ENCODE measurements around the gene STX4. TPM values are rescaled to one million over a fixed set of nuclear protein-coding genes. Genes with fewer than 3 reads are reported as not detected.

The STX4 gene
- total and polyA plus RNA-seq, 4 donors, result 11.4 to 22.1 (median 17.4) TPM

DNA sequence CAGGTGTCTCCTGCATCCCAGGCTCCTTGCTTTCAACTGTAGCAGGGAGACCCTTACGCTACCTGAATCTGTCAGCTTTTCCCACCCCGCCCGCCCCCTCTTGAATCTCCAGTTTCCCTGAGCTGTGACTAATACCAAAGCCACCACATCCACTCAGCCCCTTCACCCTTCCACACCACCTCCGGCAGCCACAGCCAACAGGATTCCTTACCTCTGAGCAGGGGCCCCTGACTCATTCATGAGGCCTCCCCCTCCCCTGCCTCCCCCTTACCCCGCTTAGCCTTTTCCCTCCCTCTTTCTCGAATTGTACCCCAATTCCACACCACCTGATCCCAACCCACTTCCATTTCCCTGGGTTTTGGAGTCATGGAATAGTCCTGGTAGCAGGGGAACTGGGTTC lies 25.2 kb upstream of the STX4 start:
- Histone ChIP-seq H3K9ac (ENCODE audit: low read depth in 1 of 2, low read length in 2 of 2) (no peak overlapping the region), H3K27me3 (ENCODE audit: control insufficient read depth in 4 of 4, insufficient read depth in 4 of 4, low read length in 3 of 4) (peaks cover 0 to 4% (median under 1%) of the 10 kb centered on the region in 4 donors), H3K9me3 (ENCODE audit: control insufficient read depth in 4 of 4, low read length in 3 of 4) (no peaks in the 10 kb centered on the region), H3K27ac (ENCODE audit: low read depth in 1 of 2, low read length in 2 of 2) (no peak overlapping the region), H3K4me3 (ENCODE audit: low read depth in 1 of 3, low read length in 3 of 3) (no peak overlapping the region), H3K36me3 (ENCODE audit: control insufficient read depth in 4 of 4, insufficient read depth in 3 of 4, low read depth in 1 of 4, low read length in 3 of 4) (no peaks in the 10 kb centered on the region), H3K4me1 (ENCODE audit: control insufficient read depth in 4 of 4, insufficient read depth in 4 of 4, low read length in 3 of 4) (no peaks in the 10 kb centered on the region)
- TF ChIP-seq, protein P1, sequence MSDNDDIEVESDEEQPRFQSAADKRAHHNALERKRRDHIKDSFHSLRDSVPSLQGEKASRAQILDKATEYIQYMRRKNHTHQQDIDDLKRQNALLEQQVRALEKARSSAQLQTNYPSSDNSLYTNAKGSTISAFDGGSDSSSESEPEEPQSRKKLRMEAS (IDR thresholded peaks at IDR 0.05), result no peak
- TF ChIP-seq EGR1 (IDR thresholded peaks at IDR 0.05; ENCODE audit: low read depth in 2 of 2) (no peak), NR2F2 (IDR thresholded peaks at IDR 0.05) (no peak), FOXA1 (IDR thresholded peaks at IDR 0.05) (no peak), HNF4A (conservative IDR thresholded peaks at IDR 0.05) (no peak), RAD21 (IDR thresholded peaks at IDR 0.05) (no peak), HNF4G (IDR thresholded peaks at IDR 0.05) (no peak), FOXA2 (IDR thresholded peaks at IDR 0.05) (no peak), TAF1 (conservative IDR thresholded peaks at IDR 0.05) (no peak), GABPA (IDR thresholded peaks at IDR 0.05 in 1 of 2, conservative IDR thresholded peaks at IDR 0.05 in 1 of 2) (no peak), JUND (IDR thresholded peaks at IDR 0.05) (no peak), YY1 (IDR thresholded peaks at IDR 0.05) (no peak), SP1 (IDR thresholded peaks at IDR 0.05) (no peak), RXRA (IDR thresholded peaks at IDR 0.05) (no peak)
- TF ChIP-seq, protein P2, sequence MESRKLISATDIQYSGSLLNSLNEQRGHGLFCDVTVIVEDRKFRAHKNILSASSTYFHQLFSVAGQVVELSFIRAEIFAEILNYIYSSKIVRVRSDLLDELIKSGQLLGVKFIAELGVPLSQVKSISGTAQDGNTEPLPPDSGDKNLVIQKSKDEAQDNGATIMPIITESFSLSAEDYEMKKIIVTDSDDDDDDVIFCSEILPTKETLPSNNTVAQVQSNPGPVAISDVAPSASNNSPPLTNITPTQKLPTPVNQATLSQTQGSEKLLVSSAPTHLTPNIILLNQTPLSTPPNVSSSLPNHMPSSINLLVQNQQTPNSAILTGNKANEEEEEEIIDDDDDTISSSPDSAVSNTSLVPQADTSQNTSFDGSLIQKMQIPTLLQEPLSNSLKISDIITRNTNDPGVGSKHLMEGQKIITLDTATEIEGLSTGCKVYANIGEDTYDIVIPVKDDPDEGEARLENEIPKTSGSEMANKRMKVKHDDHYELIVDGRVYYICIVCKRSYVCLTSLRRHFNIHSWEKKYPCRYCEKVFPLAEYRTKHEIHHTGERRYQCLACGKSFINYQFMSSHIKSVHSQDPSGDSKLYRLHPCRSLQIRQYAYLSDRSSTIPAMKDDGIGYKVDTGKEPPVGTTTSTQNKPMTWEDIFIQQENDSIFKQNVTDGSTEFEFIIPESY (IDR thresholded peaks at IDR 0.05), result no peak
- TF ChIP-seq, protein P3, sequence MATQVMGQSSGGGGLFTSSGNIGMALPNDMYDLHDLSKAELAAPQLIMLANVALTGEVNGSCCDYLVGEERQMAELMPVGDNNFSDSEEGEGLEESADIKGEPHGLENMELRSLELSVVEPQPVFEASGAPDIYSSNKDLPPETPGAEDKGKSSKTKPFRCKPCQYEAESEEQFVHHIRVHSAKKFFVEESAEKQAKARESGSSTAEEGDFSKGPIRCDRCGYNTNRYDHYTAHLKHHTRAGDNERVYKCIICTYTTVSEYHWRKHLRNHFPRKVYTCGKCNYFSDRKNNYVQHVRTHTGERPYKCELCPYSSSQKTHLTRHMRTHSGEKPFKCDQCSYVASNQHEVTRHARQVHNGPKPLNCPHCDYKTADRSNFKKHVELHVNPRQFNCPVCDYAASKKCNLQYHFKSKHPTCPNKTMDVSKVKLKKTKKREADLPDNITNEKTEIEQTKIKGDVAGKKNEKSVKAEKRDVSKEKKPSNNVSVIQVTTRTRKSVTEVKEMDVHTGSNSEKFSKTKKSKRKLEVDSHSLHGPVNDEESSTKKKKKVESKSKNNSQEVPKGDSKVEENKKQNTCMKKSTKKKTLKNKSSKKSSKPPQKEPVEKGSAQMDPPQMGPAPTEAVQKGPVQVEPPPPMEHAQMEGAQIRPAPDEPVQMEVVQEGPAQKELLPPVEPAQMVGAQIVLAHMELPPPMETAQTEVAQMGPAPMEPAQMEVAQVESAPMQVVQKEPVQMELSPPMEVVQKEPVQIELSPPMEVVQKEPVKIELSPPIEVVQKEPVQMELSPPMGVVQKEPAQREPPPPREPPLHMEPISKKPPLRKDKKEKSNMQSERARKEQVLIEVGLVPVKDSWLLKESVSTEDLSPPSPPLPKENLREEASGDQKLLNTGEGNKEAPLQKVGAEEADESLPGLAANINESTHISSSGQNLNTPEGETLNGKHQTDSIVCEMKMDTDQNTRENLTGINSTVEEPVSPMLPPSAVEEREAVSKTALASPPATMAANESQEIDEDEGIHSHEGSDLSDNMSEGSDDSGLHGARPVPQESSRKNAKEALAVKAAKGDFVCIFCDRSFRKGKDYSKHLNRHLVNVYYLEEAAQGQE (IDR thresholded peaks at IDR 0.05), result no peak
- TF ChIP-seq, protein P4, sequence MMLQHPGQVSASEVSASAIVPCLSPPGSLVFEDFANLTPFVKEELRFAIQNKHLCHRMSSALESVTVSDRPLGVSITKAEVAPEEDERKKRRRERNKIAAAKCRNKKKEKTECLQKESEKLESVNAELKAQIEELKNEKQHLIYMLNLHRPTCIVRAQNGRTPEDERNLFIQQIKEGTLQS (IDR thresholded peaks at IDR 0.05), result no peak
- TF ChIP-seq, protein P5, sequence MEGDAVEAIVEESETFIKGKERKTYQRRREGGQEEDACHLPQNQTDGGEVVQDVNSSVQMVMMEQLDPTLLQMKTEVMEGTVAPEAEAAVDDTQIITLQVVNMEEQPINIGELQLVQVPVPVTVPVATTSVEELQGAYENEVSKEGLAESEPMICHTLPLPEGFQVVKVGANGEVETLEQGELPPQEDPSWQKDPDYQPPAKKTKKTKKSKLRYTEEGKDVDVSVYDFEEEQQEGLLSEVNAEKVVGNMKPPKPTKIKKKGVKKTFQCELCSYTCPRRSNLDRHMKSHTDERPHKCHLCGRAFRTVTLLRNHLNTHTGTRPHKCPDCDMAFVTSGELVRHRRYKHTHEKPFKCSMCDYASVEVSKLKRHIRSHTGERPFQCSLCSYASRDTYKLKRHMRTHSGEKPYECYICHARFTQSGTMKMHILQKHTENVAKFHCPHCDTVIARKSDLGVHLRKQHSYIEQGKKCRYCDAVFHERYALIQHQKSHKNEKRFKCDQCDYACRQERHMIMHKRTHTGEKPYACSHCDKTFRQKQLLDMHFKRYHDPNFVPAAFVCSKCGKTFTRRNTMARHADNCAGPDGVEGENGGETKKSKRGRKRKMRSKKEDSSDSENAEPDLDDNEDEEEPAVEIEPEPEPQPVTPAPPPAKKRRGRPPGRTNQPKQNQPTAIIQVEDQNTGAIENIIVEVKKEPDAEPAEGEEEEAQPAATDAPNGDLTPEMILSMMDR (IDR thresholded peaks at IDR 0.05; ENCODE audit: low read depth, low read length, missing input control), result no peak
- 85% methylated on average over 6 of the region's 6 CpGs for whole genome bisulfite sequencing
- no peak for DNase-seq (ENCODE audit: low spot score)

Data from liver (tissue), 9 donors.